K562 (cell line): ENCODE data around the gene CCDC194. TPM values are rescaled to one million over a fixed set of nuclear protein-coding genes. Genes with fewer than 3 reads are reported as not detected.

Experiments used
- ATAC-seq: fragments of 200-7000 bp; cut with Tn5 transposase; 3 replicates; pipeline ENCODE4 v1.9.1; 2020; ENCODE audit warnings: moderate library complexity
- BruUV-seq: library from RNA; stranded (reverse); fragments of 400-500 nt; replicated peaks from 2 replicates; lab custom pipeline; 2021; lab: Mats Ljungman, UMichigan
- CTCF ChIA-PET: fragments of 300-600 bp; formaldehyde crosslinking; extraction: SDS; loops from one replicate; lab custom pipeline; 2021; ENCODE audit warnings: low intra/inter-chr PET ratio; lab: Yijun Ruan, JAX
- POLR2A ChIA-PET: fragments of 300-600, 350-650 bp; sonication (Branson Sonifier 250); formaldehyde crosslinking; extraction: SDS; loops from one replicate; lab custom pipeline; 2021; ENCODE audit warnings: antibody characterized with exemption, inconsistent platforms; lab: Yijun Ruan, JAX
- DNase-seq, 4 experiments: peaks; one replicate each; pipeline versions ENCODE4 v3.0.0 to v3.0.0-alpha.2; 2011 to 2018; ENCODE audit warnings: low spot score in 3 of 4, mixed read lengths in 3 of 4; ENCODE audit errors: extremely low read depth in 1 of 4
- FAIRE-seq: peaks from 2 replicates; lab custom pipeline; 2011; peaks lifted over from hg19 to GRCh38; lab: Jason Lieb, UNC
- H2AFZ ChIP-seq: 2 replicates; pipeline ENCODE4 v1.6.0; 2011; ENCODE audit warnings: low read depth, low read length, control low read depth, inconsistent platforms
- H3K27ac ChIP-seq: fragments of 200-600 bp; 3 replicates; pipeline ENCODE4 v1.8.0; 2011; ENCODE audit warnings: low read depth, mild to moderate bottlenecking, control low read depth, inconsistent platforms, low read length, moderate library complexity, mixed read lengths; ENCODE audit errors: extremely low read depth
- H3K27me3 ChIP-seq, 2 experiments: fragments of 300-600 bp in 1 of 2; 2 replicates in 1 of 2; 3 replicates in 1 of 2; pipeline versions ENCODE4 v1.6.0 to v1.8.0; 2011; ENCODE audit warnings: inconsistent platforms in 2 of 2, low read length in 2 of 2, mild to moderate bottlenecking in 1 of 2, mixed read lengths in 1 of 2, moderate library complexity in 1 of 2; ENCODE audit not compliant: control insufficient read depth in 2 of 2, insufficient read depth in 2 of 2
- H3K36me3 ChIP-seq: fragments of 300-600 bp; 3 replicates; pipeline ENCODE4 v1.8.0; 2011; ENCODE audit warnings: mild to moderate bottlenecking, low read length, inconsistent platforms; ENCODE audit not compliant: control insufficient read depth, insufficient read depth
- H3K4me1 ChIP-seq, 2 experiments: fragments of 200-600 bp in 1 of 2; replicated peaks in 1 of 2; 2 replicates in 1 of 2; 3 replicates in 1 of 2; pipeline versions ENCODE4 v1.5.1 to v1.8.0; 2011; ENCODE audit warnings: inconsistent platforms in 2 of 2, low read length in 2 of 2, mild to moderate bottlenecking in 1 of 2, mixed read lengths in 1 of 2, moderate library complexity in 1 of 2; ENCODE audit not compliant: control insufficient read depth in 2 of 2, insufficient read depth in 2 of 2
- H3K4me2 ChIP-seq: 2 replicates; pipeline ENCODE4 v1.6.1; 2011; ENCODE audit warnings: low read length, control low read depth, inconsistent platforms, mixed read lengths; ENCODE audit not compliant: insufficient read depth
- H3K4me3 ChIP-seq: fragments of 200-600 bp; sonication (generic), shearing (Covaris generic); 2 replicates; pipeline ENCODE4 v1.5.1; 2016; ENCODE audit warnings: control low read depth, inconsistent platforms
- H3K79me2 ChIP-seq: fragments of 200-600 bp; 3 replicates; pipeline ENCODE4 v1.8.0; 2011; ENCODE audit warnings: low read length, inconsistent platforms; ENCODE audit not compliant: control insufficient read depth, insufficient read depth
- H3K9ac ChIP-seq, 2 experiments: 2 replicates each; pipeline versions ENCODE4 v1.6.0 to v1.6.1; 2011; ENCODE audit warnings: low read depth in 2 of 2, low read length in 2 of 2, control low read depth in 1 of 2, inconsistent platforms in 1 of 2, mild to moderate bottlenecking in 1 of 2, mixed read lengths in 1 of 2; ENCODE audit not compliant: insufficient read depth in 1 of 2
- H3K9me1 ChIP-seq: one replicate; pipeline ENCODE4 v1.6.0; 2011; ENCODE audit warnings: inconsistent platforms, mild to moderate bottlenecking, low read length, moderate library complexity; ENCODE audit not compliant: control insufficient read depth, insufficient read depth
- H3K9me3 ChIP-seq: replicated peaks from 2 replicates; pipeline ENCODE4 v1.5.1; 2011; ENCODE audit warnings: low read depth, low read length, inconsistent platforms; ENCODE audit not compliant: control insufficient read depth, insufficient read depth
- H4K20me1 ChIP-seq: replicated peaks from 2 replicates; pipeline ENCODE4 v1.6.1; 2011; ENCODE audit warnings: low read length, inconsistent platforms, mixed read lengths; ENCODE audit not compliant: control insufficient read depth, insufficient read depth
- EP300 ChIP-seq: IDR thresholded peaks from 2 replicates; pipeline ENCODE4 v1.6.1; 2012; ENCODE audit warnings: low read length, improper control_type of control experiment
- FOXP1 ChIP-seq: sonication (generic); formaldehyde crosslinking; IDR thresholded peaks from 2 replicates; pipeline ENCODE4 v1.8.0; 2022; ENCODE audit warnings: mild to moderate bottlenecking, missing genetic modification reagents
- GATAD2B ChIP-seq: fragments of 450-650 bp; IDR thresholded peaks from 2 replicates; pipeline ENCODE4 v1.6.1; 2017; ENCODE audit warnings: mild to moderate bottlenecking, borderline replicate concordance
- KDM5B ChIP-seq: fragments of 200-600 bp; sonication (generic); IDR thresholded peaks from 2 replicates; pipeline ENCODE4 v1.6.1; 2012; ENCODE audit warnings: low read depth, mild to moderate bottlenecking, moderate library complexity, low read length, control low read depth, inconsistent platforms; ENCODE audit not compliant: insufficient replicate concordance
- KLF16 ChIP-seq: IDR thresholded peaks from 2 replicates; pipeline ENCODE4 v1.6.1; 2016; ENCODE audit warnings: antibody characterized with exemption
- LEF1 ChIP-seq: fragments of 450-650 bp; IDR thresholded peaks from 2 replicates; pipeline ENCODE4 v1.6.1; 2016; ENCODE audit warnings: mild to moderate bottlenecking
- MCM3 ChIP-seq: fragments of 450-650 bp; IDR thresholded peaks from 2 replicates; pipeline ENCODE4 v1.6.1; 2016
- MCM5 ChIP-seq: fragments of 450-650 bp; IDR thresholded peaks from 2 replicates; pipeline ENCODE4 v1.6.1; 2016; ENCODE audit warnings: low read depth
- PCBP2 ChIP-seq: fragments of 200-400 bp; formaldehyde crosslinking; IDR thresholded peaks from 2 replicates; pipeline ENCODE4 v1.6.1; 2018; ENCODE audit warnings: low read length, low read depth, mild to moderate bottlenecking, moderate library complexity; ENCODE audit not compliant: poor library complexity, severe bottlenecking
- PRPF4 ChIP-seq: fragments of 200-400 bp; formaldehyde crosslinking; IDR thresholded peaks from one replicate; pipeline ENCODE4 v1.6.1; 2017; ENCODE audit warnings: low read length, low read depth, mild to moderate bottlenecking; ENCODE audit not compliant: insufficient read depth, poor library complexity, severe bottlenecking
- SP2 ChIP-seq: IDR thresholded peaks from 2 replicates; pipeline ENCODE4 v1.6.1; 2011; ENCODE audit warnings: mild to moderate bottlenecking, low read depth, low read length, moderate library complexity; ENCODE audit not compliant: poor library complexity, severe bottlenecking; ENCODE audit errors: extremely low read depth
- TCF15 ChIP-seq: fragments of 250-450 bp; sonication (Bioruptor Pico); IDR thresholded peaks from 2 replicates; pipeline ENCODE4 v1.8.0; 2022; ENCODE audit warnings: moderate library complexity, mild to moderate bottlenecking, inconsistent platforms
- THAP12 ChIP-seq: fragments of 250-450 bp; sonication (Bioruptor Pico); IDR thresholded peaks from 2 replicates; pipeline ENCODE4 v1.9.0; 2021; ENCODE audit warnings: mild to moderate bottlenecking, inconsistent platforms
- VEZF1 ChIP-seq: fragments of 200-800 bp; sonication (Bioruptor generic); IDR thresholded peaks from 2 replicates; pipeline ENCODE4 v1.6.1; 2017; ENCODE audit warnings: missing genetic modification characterization, missing compliant biosample characterization
- ZC3H8 ChIP-seq: fragments of 450-650 bp; IDR thresholded peaks from 2 replicates; pipeline ENCODE4 v1.6.1; 2017
- ZNF717 ChIP-seq: fragments of 250-450 bp; sonication (Bioruptor Pico); IDR thresholded peaks from 2 replicates; pipeline ENCODE4 v1.5.0; 2021
- ZNF778 ChIP-seq: fragments of 450-650 bp; formaldehyde crosslinking; IDR thresholded peaks from 2 replicates; pipeline ENCODE4 v1.4.0; 2020; ENCODE audit warnings: mild to moderate bottlenecking, moderate library complexity
- WGBS: fragments of 100-300 bp; shearing (Covaris generic); methylation state at CpG from one replicate; pipeline ENCODE4 v1.1.6; 2016; ENCODE audit warnings: low coverage, mixed read lengths; ENCODE audit not compliant: insufficient coverage; ENCODE audit errors: missing lambda C conversion rate; 5-methylcytosine and 5-hydroxymethylcytosine counted together
- in situ Hi-C: fragments of 300-500 bp; cut with MboI; formaldehyde crosslinking; loops from 4 replicates; pipeline ENCODE4 v1.15.0; 2018; ENCODE audit warnings: inconsistent platforms, mixed read lengths
- intact Hi-C: fragments of 100-400 bp; cut with micrococcal nuclease; formaldehyde crosslinking; loops from 2 replicates; pipeline ENCODE4 v1.14.2; 2022
- polyA plus RNA-seq, 8 experiments: library from polyadenylated mRNA; depleted of rRNA in 4 of 8; stranded (reverse) in 5 of 8; unstranded in 3 of 8; fragments of >200 nt; fragmentation: Nextera tagmentation in 2 of 8; fragmentation: Illumina TruSeq in 1 of 8; extraction: Ambion mirVana in 2 of 8; extraction: Trizol in 1 of 8; gene quantifications; 2 replicates each; pipeline versions ENCODE4 v1.2.1 to v1.2.3, GENCODE V29; 2011 to 2014; ENCODE audit warnings: inconsistent platforms in 1 of 8, missing spikeins in 1 of 8
- total RNA-seq, 7 experiments: library from RNA; depleted of rRNA in 6 of 7; stranded (reverse); fragments of >200 nt in 6 of 7; fragmentation: Illumina TruSeq in 2 of 7; extraction: Trizol in 2 of 7; gene quantifications; 2 replicates each; pipeline versions ENCODE4 v1.2.1 to v1.2.3, GENCODE V29; 2011 to 2021; ENCODE audit warnings: low replicate concordance in 1 of 7

The CCDC194 gene
- total and polyA plus RNA-seq, 9 of the 15 experiments (the other 6 are each of a cell fraction or from before 2014, with no cell fraction given) = 0.13 to 1.3 (median 0.39) TPM; not detected in 3

- Histone ChIP-seq H3K27me3 (no peaks in the 10 kb centered on the region), H3K9ac (no peak overlapping the region), H3K4me1 (peaks cover 7 to 43% of the 10 kb centered on the region in 2 experiments; a peak in 4 of 5 replicates), H3K4me2 (no peak overlapping the region), H3K9me1 (no peaks in the 10 kb centered on the region), H3K9me3 (no peaks in the 10 kb centered on the region), H3K4me3 (no peak overlapping the region), H3K79me2 (peaks cover 20% of the 10 kb centered on the region), H2AFZ (no peak overlapping the region), H4K20me1 (no peaks in the 10 kb centered on the region; the same call in 1 of the 2 replicates), H3K27ac (no peak overlapping the region), H3K36me3 (peaks cover 24% of the 10 kb centered on the region; the same call in 1 of the 3 replicates)
- FAIRE-seq (no peak), DNase-seq (no peak), ATAC-seq (no peak)
- BruUV-seq = no TSS peak
- ChIA-PET POLR2A (no interaction called here), CTCF (no interaction called here)
- intact Hi-C loops (no loop called here), in situ Hi-C loops (no loop called here)
- WGBS = 93% methylated on average over 13 of the region's 15 CpGs
- TF ChIP-seq PCBP2 = no peak
- no peak for TF ChIP-seq TCF15
- TF ChIP-seq PRPF4 = no peak
- TF ChIP-seq MCM3 = no peak
- no peak for TF ChIP-seq KLF16
- TF ChIP-seq MCM5 = no peak
- TF ChIP-seq ZNF717 (CRISPR knock-in tag) = no peak
- TF ChIP-seq KDM5B = no peak
- no peak for TF ChIP-seq LEF1
- no peak for TF ChIP-seq FOXP1 (CRISPR knock-in tag)
- no peak for TF ChIP-seq EP300
- no peak for TF ChIP-seq THAP12 (CRISPR knock-in tag)
- TF ChIP-seq GATAD2B = no peak
- TF ChIP-seq ZC3H8 = no peak
- TF ChIP-seq VEZF1 (CRISPR knock-in tag) = no peak
- no peak for TF ChIP-seq ZNF778 (CRISPR knock-in tag)
- no peak for TF ChIP-seq SP2
Measured at GRCh38 chr19:17341386-17341785, 52.6 kb downstream of the CCDC194 start.
